HTERT RPE-1 (cell line): Measurements from ENCODE around the gene ZNF771.

Experiments
- in situ Hi-C: fragments of 300-500 bp; cut with MboI; formaldehyde crosslinking; loops from 4 replicates; pipeline ENCODE4 v1.14.3; 2020; ENCODE audit warnings: low sequenced_read_pairs

Gene ZNF771

GRCh38 chr16:30407102-30407803 lies at the start of gene ZNF771:
ZNF771 (plus strand) TSS chr16:30407606; CDS start chr16:30408054, 448 bp downstream.
- in situ Hi-C loops: no loop called here

- in situ Hi-C loops: no loop called here
Observed at GRCh38 chr16:30357715-30358576, 49.5 kb upstream of the ZNF771 start.

- in situ Hi-C loops: no loop called here
Observed at GRCh38 chr16:30358577-30358936, 48.8 kb upstream of the ZNF771 start.

- in situ Hi-C loops: no loop called here
Observed at GRCh38 chr16:30358990-30359870, 48.2 kb upstream of the ZNF771 start.

GRCh38 chr16:30359871-30360170 lies 47.6 kb upstream of the ZNF771 start:
- in situ Hi-C loops: no loop called here

- in situ Hi-C loops: no loop called here
Observed at GRCh38 chr16:30361180-30361579, 46.2 kb upstream of the ZNF771 start.

- in situ Hi-C loops: no loop called here
Observed at GRCh38 chr16:30365200-30365599, 42.2 kb upstream of the ZNF771 start.

GRCh38 chr16:30366511-30366910 lies 40.9 kb upstream of the ZNF771 start:
- in situ Hi-C loops: no loop called here

GRCh38 chr16:30367349-30368009 lies 39.9 kb upstream of the ZNF771 start:
- in situ Hi-C loops: no loop called here

- in situ Hi-C loops: no loop called here
Observed at GRCh38 chr16:30368122-30368791, 39.1 kb upstream of the ZNF771 start.

- in situ Hi-C loops: no loop called here
Observed at GRCh38 chr16:30368792-30369090, 38.7 kb upstream of the ZNF771 start.

- in situ Hi-C loops: no loop called here
Observed at GRCh38 chr16:30369091-30369937, 38.1 kb upstream of the ZNF771 start.

- in situ Hi-C loops: no loop called here
Observed at GRCh38 chr16:30369938-30370455, 37.4 kb upstream of the ZNF771 start.

- in situ Hi-C loops: no loop called here
Observed at GRCh38 chr16:30370456-30371247, 36.8 kb upstream of the ZNF771 start, which contains the start of gene TBC1D10B. TBC1D10B (minus strand) TSS chr16:30370494; CDS start chr16:30370183, 311 bp downstream.

- in situ Hi-C loops: no loop called here
Observed at GRCh38 chr16:30371248-30371816, 36.1 kb upstream of the ZNF771 start.

- in situ Hi-C loops: no loop called here
Observed at GRCh38 chr16:30372038-30372712, 35.2 kb upstream of the ZNF771 start.

GRCh38 chr16:30372725-30373124 lies 34.7 kb upstream of the ZNF771 start:
- in situ Hi-C loops: no loop called here

GRCh38 chr16:30374538-30374937 lies 32.9 kb upstream of the ZNF771 start, which contains the start of gene MYL11:
MYL11 (plus strand) TSS chr16:30374802; CDS start chr16:30374858, 56 bp downstream.
- in situ Hi-C loops: no loop called here
